ENCODE measurements around the gene SLC35B2.

Gene SLC35B2

GRCh38 chr6:44276667-44277640 is 19.6 kb upstream of the SLC35B2 start:
- in situ Hi-C loops (cut with MboI; ENCODE audit: low pct_unique_long_range_greater_than_20kb, low sequenced_read_pairs, unreplicated experiment), result no loop called here
- DNase-seq (ENCODE audit: low spot score), result no peak
- no peak for TF ChIP-seq CTCF (IDR thresholded peaks at IDR 0.05; ENCODE audit: extremely low read depth, insufficient read depth, missing control alignments)

DNA sequence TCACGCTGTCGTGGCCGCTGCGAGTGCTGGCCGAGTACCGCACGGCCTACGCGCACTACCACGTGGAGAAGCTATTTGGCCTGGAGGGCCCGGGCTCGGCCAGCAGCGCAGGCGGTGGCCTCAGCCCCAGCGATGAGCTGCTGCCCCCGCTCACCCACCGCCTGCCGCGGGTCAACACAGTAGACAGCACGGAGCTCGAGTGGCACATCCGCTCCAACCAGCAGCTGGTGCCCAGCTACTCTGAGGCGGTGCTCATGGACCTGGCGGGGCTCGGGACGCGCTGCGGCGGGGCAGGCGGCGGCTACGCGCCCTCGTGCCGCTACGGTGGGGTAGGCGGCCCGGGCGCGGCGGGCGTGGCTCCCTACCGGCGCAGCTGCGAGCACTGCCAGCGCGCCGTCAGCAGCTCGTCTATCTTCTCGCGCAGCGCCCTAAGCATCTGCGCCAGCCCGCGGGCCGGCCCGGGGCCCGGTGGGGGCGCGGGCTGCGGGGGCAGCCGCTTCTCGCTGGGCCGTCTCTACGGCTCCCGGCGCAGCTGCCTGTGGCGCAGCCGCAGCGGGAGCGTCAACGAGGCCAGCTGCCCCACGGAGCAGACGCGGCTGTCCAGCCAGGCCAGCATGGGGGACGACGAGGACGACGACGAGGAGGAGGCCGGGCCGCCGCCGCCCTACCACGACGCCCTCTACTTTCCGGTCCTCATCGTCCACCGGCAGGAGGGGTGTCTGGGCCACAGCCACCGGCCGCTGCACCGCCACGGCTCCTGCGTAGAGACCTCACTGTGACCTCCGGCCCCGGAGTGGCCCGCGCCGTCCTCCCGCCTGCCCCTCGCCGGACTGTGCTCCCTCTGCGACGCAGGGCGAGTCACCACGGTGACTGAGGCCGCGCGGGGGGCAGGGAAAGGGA is 18.7 kb upstream of the SLC35B2 start:
- TF ChIP-seq CTCF (IDR thresholded peaks at IDR 0.05; ENCODE audit: extremely low read depth, insufficient read depth, missing control alignments), result no peak
- no peak for DNase-seq (ENCODE audit: low spot score)
- in situ Hi-C loops (cut with MboI; ENCODE audit: low pct_unique_long_range_greater_than_20kb, low sequenced_read_pairs, unreplicated experiment), result no loop called here

GRCh38 chr6:44275271-44275748 is 18.0 kb upstream of the SLC35B2 start:
- in situ Hi-C loops (cut with MboI; ENCODE audit: low pct_unique_long_range_greater_than_20kb, low sequenced_read_pairs, unreplicated experiment), result no loop called here
- DNase-seq (ENCODE audit: low spot score), result no peak
- TF ChIP-seq CTCF (IDR thresholded peaks at IDR 0.05; ENCODE audit: extremely low read depth, insufficient read depth, missing control alignments), result no peak

GRCh38 chr6:44273617-44274016 is 16.3 kb upstream of the SLC35B2 start:
- no peak for DNase-seq (ENCODE audit: low spot score)
- in situ Hi-C loops (cut with MboI; ENCODE audit: low pct_unique_long_range_greater_than_20kb, low sequenced_read_pairs, unreplicated experiment), result no loop called here
- no peak for TF ChIP-seq CTCF (IDR thresholded peaks at IDR 0.05; ENCODE audit: extremely low read depth, insufficient read depth, missing control alignments)

DNA sequence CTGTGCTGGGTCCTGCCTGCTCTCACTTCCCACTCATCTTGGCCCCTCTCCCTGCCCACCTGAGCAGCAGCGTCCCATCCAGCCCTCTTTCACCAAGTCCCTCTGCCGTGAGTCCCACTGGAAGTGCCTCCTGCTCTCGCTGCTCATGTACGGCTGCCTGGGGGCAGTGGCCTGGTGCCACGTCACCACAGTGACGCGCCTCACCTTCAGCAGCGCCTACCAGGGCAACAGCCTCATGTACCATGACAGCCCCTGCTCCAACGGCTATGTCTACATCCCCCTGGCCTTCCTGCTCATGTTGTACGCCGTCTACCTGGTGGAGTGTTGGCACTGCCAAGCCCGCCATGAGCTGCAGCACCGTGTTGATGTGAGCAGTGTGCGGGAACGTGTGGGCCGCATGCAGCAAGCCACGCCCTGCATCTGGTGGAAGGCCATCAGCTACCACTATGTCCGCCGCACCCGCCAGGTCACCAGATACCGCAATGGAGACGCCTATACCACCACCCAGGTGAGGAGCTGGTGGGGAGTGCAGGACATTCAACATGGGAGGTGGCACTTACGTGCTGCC is 15.8 kb upstream of the SLC35B2 start:
- no peak for TF ChIP-seq CTCF (IDR thresholded peaks at IDR 0.05; ENCODE audit: extremely low read depth, insufficient read depth, missing control alignments)
- in situ Hi-C loops (cut with MboI; ENCODE audit: low pct_unique_long_range_greater_than_20kb, low sequenced_read_pairs, unreplicated experiment), result no loop called here

GRCh38 chr6:44272529-44272928 is 15.2 kb upstream of the SLC35B2 start:
- TF ChIP-seq CTCF (IDR thresholded peaks at IDR 0.05; ENCODE audit: extremely low read depth, insufficient read depth, missing control alignments), result no peak
- in situ Hi-C loops (cut with MboI; ENCODE audit: low pct_unique_long_range_greater_than_20kb, low sequenced_read_pairs, unreplicated experiment), result no loop called here
- no peak for DNase-seq (ENCODE audit: low spot score)

More for the DNA sequence above, 15.8 kb upstream of the SLC35B2 start:
- DNase-seq (ENCODE audit: low spot score), result no peak
